Regular cardiac myocyte (primary cell): Measurements from ENCODE around the gene HLA-F. TPM values are rescaled to one million over a fixed set of nuclear protein-coding genes. Genes with fewer than 3 reads are reported as not detected.

ENCODE experiments used
- total RNA-seq: library from RNA; depleted of rRNA; stranded (reverse); fragments of >200 nt; gene quantifications from 2 replicates; pipeline ENCODE4 v1.2.3, GENCODE V29; 2014

HLA-F gene
- 3.8 and 16.3 TPM in 2 replicates for total RNA-seq

DNA sequence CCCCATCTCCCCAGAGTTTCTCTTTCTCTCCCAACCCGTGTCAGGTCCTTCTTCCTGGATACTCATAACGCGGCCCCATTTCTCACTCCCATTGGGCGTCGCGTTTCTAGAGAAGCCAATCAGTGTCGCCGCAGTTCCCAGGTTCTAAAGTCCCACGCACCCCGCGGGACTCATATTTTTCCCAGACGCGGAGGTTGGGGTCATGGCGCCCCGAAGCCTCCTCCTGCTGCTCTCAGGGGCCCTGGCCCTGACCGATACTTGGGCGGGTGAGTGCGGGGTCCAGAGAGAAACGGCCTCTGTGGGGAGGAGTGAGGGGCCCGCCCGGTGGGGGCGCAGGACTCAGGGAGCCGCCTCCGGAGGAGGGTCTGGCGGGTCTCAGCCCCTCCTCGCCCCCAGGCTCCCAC lies at the start of gene HLA-F:
Gene HLA-F (plus strand): TSS at position 173 of the 404 bp plus-strand sequence. CDS start 30 bp downstream, at position 203.

DNA sequence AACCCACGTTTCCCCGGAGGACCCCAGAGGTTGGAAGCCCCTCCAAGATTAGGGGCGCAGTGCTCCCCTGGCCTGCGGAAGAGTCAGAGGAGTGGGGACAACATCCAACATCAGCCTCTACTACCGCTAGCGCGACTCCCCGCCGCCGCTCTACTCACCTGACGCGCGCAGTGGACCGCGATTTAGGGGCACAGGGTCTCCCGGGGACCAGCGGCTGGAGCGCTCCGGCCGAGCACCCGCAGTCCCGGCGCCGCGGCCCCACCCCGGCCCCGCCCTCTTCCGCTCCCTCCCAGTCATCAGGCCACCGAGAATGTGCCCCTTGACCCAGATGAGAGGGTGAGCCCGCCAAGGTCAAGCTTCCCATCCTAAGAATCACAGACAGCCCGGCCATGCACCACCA lies 42.3 kb upstream of the HLA-F start, which contains the start of gene ZFP57:
Gene ZFP57 (minus strand): TSS at position 249 of the 400 bp plus-strand sequence. CDS start 4,149 bp downstream, outside the sequence.

Other genes starting within 250 kb of the HLA-F start
- gene MAS1L, start 235.5 kb upstream of the HLA-F start, total RNA-seq, result not detected in 2 replicates
- gene UBD, start 163.7 kb upstream of the HLA-F start, total RNA-seq, result not detected in 2 replicates
- not detected in 2 replicates for gene OR2H2, start 138.3 kb upstream of the HLA-F start, total RNA-seq
- 8.2 and 16.3 TPM in 2 replicates for gene GABBR1, start 90.3 kb upstream of the HLA-F start, total RNA-seq
- gene MOG, start 66.3 kb upstream of the HLA-F start, total RNA-seq, result not detected in 2 replicates
- not detected in 2 replicates for gene ZFP57, start 42.3 kb upstream of the HLA-F start, total RNA-seq
- 1.1 TPM in 1 of 2 replicates, not detected in the other for gene HLA-G, start 104.4 kb downstream of the HLA-F start, total RNA-seq
- gene HLA-A, start 219.1 kb downstream of the HLA-F start, total RNA-seq, result 160 and 680 TPM in 2 replicates